Stomach smooth muscle (tissue), 2 donors: ENCODE measurements around the gene CASP6.
"Not testable (repeated sequence)": the region's sequence is repeated elsewhere in the genome, so short reads cannot be mapped to it uniquely, and the experiment has no call there.

Experiments used
- H3K27ac ChIP-seq: one replicate; pipeline ENCODE4 v1.7.0; 2013; ENCODE audit warnings: mild to moderate bottlenecking, low read length, inconsistent platforms
- H3K27me3 ChIP-seq, 2 donors: one replicate each; pipeline ENCODE4 v1.7.0; 2013; ENCODE audit warnings: low read length in 2 of 2; ENCODE audit not compliant: insufficient read depth in 2 of 2, control insufficient read depth in 1 of 2
- H3K36me3 ChIP-seq, 2 donors: one replicate each; pipeline ENCODE4 v1.7.0; 2013; ENCODE audit warnings: low read length in 2 of 2; ENCODE audit not compliant: control insufficient read depth in 2 of 2, insufficient read depth in 2 of 2
- H3K4me1 ChIP-seq: one replicate; pipeline ENCODE4 v1.7.0; 2013; ENCODE audit warnings: low read length; ENCODE audit not compliant: control insufficient read depth, insufficient read depth
- H3K4me3 ChIP-seq, 2 donors: one replicate each; pipeline ENCODE4 v1.7.0; 2013; ENCODE audit warnings: low read length in 2 of 2
- H3K9ac ChIP-seq, 2 donors: one replicate each; pipeline ENCODE4 v1.7.0; 2013; ENCODE audit warnings: low read length in 2 of 2, mild to moderate bottlenecking in 1 of 2
- H3K9me3 ChIP-seq, 2 donors: one replicate each; pipeline ENCODE4 v1.7.0; 2013; ENCODE audit warnings: low read length in 2 of 2; ENCODE audit not compliant: control insufficient read depth in 2 of 2
- donor health status: healthy.
- donor health status: Pancreatic carcinoma.

Gene CASP6

DNA sequence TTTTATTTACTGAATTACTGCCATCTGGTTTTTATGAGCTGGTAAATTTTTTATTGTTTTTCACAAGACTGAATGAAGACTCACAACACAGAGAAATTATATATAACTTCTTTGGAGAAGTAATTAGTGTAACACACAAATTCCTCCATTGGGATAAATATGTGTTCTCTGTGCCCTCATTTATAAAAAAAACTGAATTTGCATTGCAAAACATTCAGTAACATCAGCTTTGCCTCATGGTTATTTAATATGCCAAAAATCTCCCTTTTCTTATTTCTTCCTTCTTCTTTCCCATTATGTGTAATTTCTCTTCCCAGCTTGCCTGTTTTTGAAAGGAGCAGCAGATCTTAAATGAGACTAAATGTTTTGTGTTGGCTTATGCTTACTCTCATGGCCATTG is 18.5 kb downstream of the CASP6 start:
- H3K36me3 ChIP-seq: peaks cover 0 to 7% of the 10 kb centered on the region in 2 donors
- no peaks in the 10 kb centered on the region for H3K4me1 ChIP-seq
- H3K27ac ChIP-seq: no peak overlapping the region
- H3K9me3 ChIP-seq: no peaks in the 10 kb centered on the region
- H3K9ac ChIP-seq: no peak overlapping the region
- no peaks in the 10 kb centered on the region for H3K27me3 ChIP-seq
- H3K4me3 ChIP-seq: no peak overlapping the region

DNA sequence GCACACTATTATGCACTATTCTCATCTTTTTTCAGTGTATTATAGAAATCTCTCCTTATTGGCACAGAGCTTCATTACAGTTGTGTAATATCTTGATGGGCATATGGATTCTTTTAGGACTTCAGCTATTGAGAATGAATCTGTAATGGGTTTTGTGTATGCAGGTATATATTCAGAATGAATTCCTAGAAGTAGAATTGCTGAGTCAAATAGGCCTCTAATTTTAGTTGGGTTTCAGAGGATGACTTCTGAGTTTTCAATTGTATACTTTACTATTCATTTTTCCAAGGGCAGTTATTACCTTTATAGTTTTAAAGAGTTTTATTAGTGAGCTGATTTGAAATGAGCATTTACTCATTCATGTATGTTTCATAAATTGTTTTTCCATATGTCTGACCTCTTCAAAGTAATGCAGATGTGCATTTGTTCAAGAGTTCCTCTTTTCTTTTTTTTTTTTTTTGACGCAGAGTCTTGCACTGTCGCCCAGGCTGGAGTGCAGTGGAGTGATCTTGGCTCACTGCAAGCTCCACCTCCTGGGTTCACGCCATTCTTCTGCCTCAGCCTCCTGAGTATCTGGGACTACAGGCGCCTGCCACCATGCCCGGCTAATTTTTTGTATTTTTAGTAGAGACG is 19.5 kb downstream of the CASP6 start:
- H3K4me1 ChIP-seq: no peaks in the 10 kb centered on the region
- H3K36me3 ChIP-seq: peaks cover 0 to 7% of the 10 kb centered on the region in 2 donors
- no peak overlapping the region for H3K4me3 ChIP-seq
- no peaks in the 10 kb centered on the region for H3K9me3 ChIP-seq
- no peak overlapping the region for H3K27ac ChIP-seq
- no peak overlapping the region for H3K9ac ChIP-seq
- H3K27me3 ChIP-seq: no peaks in the 10 kb centered on the region

GRCh38 chr4:109682875-109683274 is 20.4 kb downstream of the CASP6 start:
- Histone ChIP-seq H3K9ac (no peak overlapping the region), H3K36me3 (peaks cover 0 to 7% of the 10 kb centered on the region in 2 donors)

DNA sequence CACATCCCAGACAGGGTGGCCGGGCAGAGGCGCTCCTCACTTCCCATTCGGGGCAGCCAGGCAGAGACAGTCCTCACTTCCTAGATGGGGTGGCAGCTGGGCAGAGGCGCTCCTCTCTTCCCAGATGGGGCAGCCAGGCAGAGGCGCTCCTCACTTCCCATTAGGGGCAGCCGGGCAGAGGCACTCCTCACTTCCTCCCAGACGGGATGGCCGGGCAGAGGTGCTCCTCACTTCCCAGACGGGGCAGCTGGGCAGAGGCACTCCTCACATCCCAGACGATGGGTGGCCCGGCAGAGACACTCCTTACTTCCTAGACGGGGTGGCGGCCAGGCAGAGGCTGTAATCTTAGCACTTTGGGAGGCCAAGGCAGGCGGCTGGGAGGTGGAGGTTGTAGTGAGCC is 24.3 kb downstream of the CASP6 start:
- not testable (repeated sequence) for H3K27ac ChIP-seq

More at GRCh38 chr4:109682875-109683274, 20.4 kb downstream of the CASP6 start:
- H3K4me1 ChIP-seq: no peaks in the 10 kb centered on the region
- no peaks in the 10 kb centered on the region for H3K9me3 ChIP-seq
- H3K27ac ChIP-seq: no peak overlapping the region
- H3K27me3 ChIP-seq: no peaks in the 10 kb centered on the region
- no peak overlapping the region for H3K4me3 ChIP-seq

GRCh38 chr4:109678472-109678871 is 24.8 kb downstream of the CASP6 start:
- H3K36me3 ChIP-seq: not testable (repeated sequence)

More for the DNA sequence above, 24.3 kb downstream of the CASP6 start:
- H3K9me3 ChIP-seq, H3K36me3 ChIP-seq, H3K27me3 ChIP-seq, H3K4me1 ChIP-seq, H3K4me3 ChIP-seq, H3K9ac ChIP-seq: not testable (repeated sequence)

DNA sequence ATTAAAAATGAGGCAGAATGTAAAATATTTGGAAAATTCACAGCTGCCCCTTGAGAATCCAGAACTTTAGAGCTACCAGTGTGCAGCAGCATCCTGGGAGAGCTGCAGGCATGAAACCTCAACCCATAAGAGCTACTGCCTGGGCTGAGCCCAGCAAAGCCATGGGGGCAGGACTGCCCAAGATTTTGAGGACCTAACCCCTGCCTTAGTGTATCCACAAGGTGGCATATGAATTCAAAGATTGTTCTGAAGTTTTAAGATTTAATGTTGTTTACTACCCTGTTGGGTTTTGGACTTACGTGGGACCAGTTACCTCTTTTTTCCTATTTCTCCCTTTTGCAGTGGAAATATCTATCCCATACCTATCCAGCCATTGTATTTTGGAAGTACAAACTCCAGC is 26.4 kb downstream of the CASP6 start:
- no peaks in the 10 kb centered on the region for H3K9me3 ChIP-seq
- H3K9ac ChIP-seq: no peak overlapping the region
- no peaks in the 10 kb centered on the region for H3K4me1 ChIP-seq
- no peak overlapping the region for H3K27ac ChIP-seq
- no peak overlapping the region for H3K4me3 ChIP-seq
- H3K27me3 ChIP-seq: no peaks in the 10 kb centered on the region
- no peaks in the 10 kb centered on the region for H3K36me3 ChIP-seq

More at GRCh38 chr4:109678472-109678871, 24.8 kb downstream of the CASP6 start:
- H3K27me3 ChIP-seq, H3K4me1 ChIP-seq, H3K27ac ChIP-seq, H3K4me3 ChIP-seq, H3K9ac ChIP-seq, H3K9me3 ChIP-seq: not testable (repeated sequence)

- no peaks in the 10 kb centered on the region for H3K36me3 ChIP-seq
- H3K9ac ChIP-seq: no peak overlapping the region
- H3K9me3 ChIP-seq: no peaks in the 10 kb centered on the region
- H3K4me3 ChIP-seq: no peak overlapping the region
- no peaks in the 10 kb centered on the region for H3K27me3 ChIP-seq
- no peaks in the 10 kb centered on the region for H3K4me1 ChIP-seq
- H3K27ac ChIP-seq: no peak overlapping the region
Measured at GRCh38 chr4:109675843-109676242, 27.4 kb downstream of the CASP6 start.

DNA sequence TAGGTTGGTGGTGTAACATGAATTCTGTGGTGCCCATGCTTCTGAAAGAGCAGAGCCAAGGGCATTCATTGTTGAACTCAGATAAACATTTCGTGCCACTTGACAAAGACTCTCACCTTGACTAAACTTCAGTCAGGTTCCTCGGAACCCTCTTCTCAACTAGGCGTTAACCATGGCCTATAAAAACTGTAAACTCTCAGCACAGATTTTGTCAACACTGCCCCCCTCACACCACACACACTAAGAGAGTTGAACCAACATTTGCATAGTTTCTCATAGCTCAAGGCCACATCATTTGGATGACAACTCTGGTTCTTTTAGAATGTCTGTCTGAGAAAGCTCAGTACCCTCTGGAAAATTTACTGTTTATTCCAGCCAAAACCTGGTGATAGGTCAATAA is 28.1 kb downstream of the CASP6 start:
- Histone ChIP-seq H3K9ac (no peak overlapping the region), H3K9me3 (peaks cover 0 to under 1% of the 10 kb centered on the region in 2 donors), H3K4me1 (no peaks in the 10 kb centered on the region), H3K27me3 (no peaks in the 10 kb centered on the region), H3K4me3 (no peak overlapping the region), H3K27ac (no peak overlapping the region), H3K36me3 (no peaks in the 10 kb centered on the region)

- H3K27me3 ChIP-seq: no peaks in the 10 kb centered on the region
- H3K4me1 ChIP-seq: no peaks in the 10 kb centered on the region
- H3K4me3 ChIP-seq: no peak overlapping the region
- no peak overlapping the region for H3K9ac ChIP-seq
- H3K36me3 ChIP-seq: no peaks in the 10 kb centered on the region
- H3K9me3 ChIP-seq: peaks cover 0 to 3% of the 10 kb centered on the region in 2 donors
- no peak overlapping the region for H3K27ac ChIP-seq
Measured at GRCh38 chr4:109673303-109673702, 29.9 kb downstream of the CASP6 start.

DNA sequence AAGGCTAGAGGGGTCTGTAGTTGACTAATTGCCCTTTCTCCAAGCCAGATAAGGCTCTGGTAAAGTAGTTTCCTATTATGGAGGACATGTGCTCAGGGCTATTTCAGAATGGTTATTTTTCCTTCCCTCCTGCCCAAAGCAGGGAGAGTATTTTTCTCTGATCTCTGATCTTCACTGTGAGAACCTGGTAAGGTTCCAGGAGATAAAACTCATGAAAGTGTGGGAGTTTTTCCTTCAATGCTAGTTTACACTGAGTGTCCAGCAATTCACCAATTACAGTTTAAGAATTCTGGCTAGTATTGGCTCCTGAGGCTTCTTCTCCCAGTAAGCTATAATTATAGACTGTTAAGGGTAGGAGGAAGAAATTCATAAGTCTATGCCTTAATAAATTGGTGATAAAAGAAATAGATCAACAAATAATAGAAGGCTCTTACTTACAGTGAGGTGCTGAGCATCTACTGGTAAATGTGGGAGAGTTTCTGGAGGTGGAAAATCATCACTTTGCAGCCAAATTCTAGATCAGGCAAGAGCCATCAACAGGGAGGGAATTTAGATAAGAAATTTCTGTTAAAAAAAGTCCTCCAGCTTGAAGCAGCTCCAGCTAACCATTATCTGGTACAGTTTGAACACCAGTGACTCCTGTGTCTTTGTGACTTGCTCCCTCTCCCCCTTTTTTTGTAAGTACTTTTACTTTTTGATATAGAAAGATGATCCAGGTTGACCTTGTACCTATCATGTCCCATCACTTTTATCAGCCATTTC is 30.9 kb downstream of the CASP6 start:
- Histone ChIP-seq H3K27me3 (no peaks in the 10 kb centered on the region), H3K36me3 (no peaks in the 10 kb centered on the region), H3K9me3 (peaks cover 0 to 3% of the 10 kb centered on the region in 2 donors), H3K4me1 (no peaks in the 10 kb centered on the region), H3K4me3 (no peak overlapping the region), H3K27ac (no peak overlapping the region), H3K9ac (no peak overlapping the region)

DNA sequence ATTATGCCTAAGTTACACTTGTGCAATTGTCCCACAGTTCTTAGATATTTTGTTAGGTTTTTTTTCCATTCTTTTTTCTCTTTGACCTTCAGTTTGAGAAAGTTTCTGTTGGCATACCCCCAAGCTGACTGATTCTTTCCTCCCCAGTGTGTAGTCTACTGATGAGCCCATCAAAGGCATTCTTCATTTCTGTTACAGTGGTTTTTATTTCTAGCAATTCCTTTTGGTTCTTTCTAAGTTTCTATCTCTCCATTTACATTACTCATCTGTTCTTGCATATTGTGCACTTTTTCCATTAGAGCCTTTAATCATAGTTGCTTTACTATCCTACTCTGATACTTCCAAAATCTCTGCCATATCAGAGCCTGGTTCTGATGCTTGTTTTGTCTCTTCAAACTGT is 31.9 kb downstream of the CASP6 start:
- Histone ChIP-seq H3K27me3 (no peaks in the 10 kb centered on the region), H3K36me3 (no peaks in the 10 kb centered on the region), H3K9ac (no peak overlapping the region), H3K27ac (no peak overlapping the region), H3K4me1 (no peaks in the 10 kb centered on the region), H3K4me3 (no peak overlapping the region), H3K9me3 (peaks cover 0 to 3% of the 10 kb centered on the region in 2 donors)
